OCI-LY1 (cell line): ENCODE results near the gene SLC33A1.
"Not testable (repeated sequence)": the region's sequence is repeated elsewhere in the genome, so short reads cannot be mapped to it uniquely, and the experiment has no call there.

Experiments
- EZH2 ChIP-seq: fragments of 200-600 bp; sonication (generic), shearing (Covaris generic); IDR thresholded peaks from 2 replicates; pipeline ENCODE4 v1.8.0; 2017; ENCODE audit warnings: borderline replicate concordance, mixed run types, mild to moderate bottlenecking, antibody characterized with exemption, low read length, moderate library complexity, mixed read lengths
- TF ChIP-seq, protein P1 (sequence below): fragments of 200-600 bp; sonication (generic), shearing (Covaris generic); IDR thresholded peaks from 2 replicates; pipeline ENCODE4 v1.5.1; 2017; ENCODE audit warnings: mild to moderate bottlenecking, antibody characterized with exemption, low read length, moderate library complexity, mixed read lengths

GRCh38 chr3:155860424-155860823, 6.2 kb upstream of the SLC33A1 start:
- TF ChIP-seq, protein P1, sequence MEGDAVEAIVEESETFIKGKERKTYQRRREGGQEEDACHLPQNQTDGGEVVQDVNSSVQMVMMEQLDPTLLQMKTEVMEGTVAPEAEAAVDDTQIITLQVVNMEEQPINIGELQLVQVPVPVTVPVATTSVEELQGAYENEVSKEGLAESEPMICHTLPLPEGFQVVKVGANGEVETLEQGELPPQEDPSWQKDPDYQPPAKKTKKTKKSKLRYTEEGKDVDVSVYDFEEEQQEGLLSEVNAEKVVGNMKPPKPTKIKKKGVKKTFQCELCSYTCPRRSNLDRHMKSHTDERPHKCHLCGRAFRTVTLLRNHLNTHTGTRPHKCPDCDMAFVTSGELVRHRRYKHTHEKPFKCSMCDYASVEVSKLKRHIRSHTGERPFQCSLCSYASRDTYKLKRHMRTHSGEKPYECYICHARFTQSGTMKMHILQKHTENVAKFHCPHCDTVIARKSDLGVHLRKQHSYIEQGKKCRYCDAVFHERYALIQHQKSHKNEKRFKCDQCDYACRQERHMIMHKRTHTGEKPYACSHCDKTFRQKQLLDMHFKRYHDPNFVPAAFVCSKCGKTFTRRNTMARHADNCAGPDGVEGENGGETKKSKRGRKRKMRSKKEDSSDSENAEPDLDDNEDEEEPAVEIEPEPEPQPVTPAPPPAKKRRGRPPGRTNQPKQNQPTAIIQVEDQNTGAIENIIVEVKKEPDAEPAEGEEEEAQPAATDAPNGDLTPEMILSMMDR: not testable (repeated sequence)
- TF ChIP-seq EZH2: not testable (repeated sequence)
